ES-I3 (cell line): Measurements from ENCODE around the gene GRWD1.
A peak's percentile ranks its signal among the peaks of the same experiment; 100 is the strongest.

Experiments used
- H3K36me3 ChIP-seq: 2 replicates; pipeline ENCODE4 v1.6.1; 2013; ENCODE audit warnings: mild to moderate bottlenecking, low read length, control low read depth, moderate library complexity; ENCODE audit not compliant: insufficient read depth
- H3K4me1 ChIP-seq: 2 replicates; pipeline ENCODE4 v1.6.1; 2013; ENCODE audit warnings: mild to moderate bottlenecking, control low read depth, low read length; ENCODE audit not compliant: insufficient read depth
- H3K9ac ChIP-seq: 2 replicates; pipeline ENCODE4 v1.6.1; 2013; ENCODE audit warnings: low read depth, mild to moderate bottlenecking, low read length, moderate library complexity
- H3K9me3 ChIP-seq: 2 replicates; pipeline ENCODE4 v1.6.1; 2013; ENCODE audit warnings: mild to moderate bottlenecking, low read length, moderate library complexity; ENCODE audit not compliant: control insufficient read depth, insufficient read depth

The GRWD1 gene

GRCh38 chr19:48475369-48476068 is 29.7 kb downstream of the GRWD1 start:
- Histone ChIP-seq H3K36me3 (peaks cover 24% of the 10 kb centered on the region), H3K4me1 (no peaks in the 10 kb centered on the region), H3K9me3 (no peaks in the 10 kb centered on the region), H3K9ac (no peak overlapping the region)

DNA sequence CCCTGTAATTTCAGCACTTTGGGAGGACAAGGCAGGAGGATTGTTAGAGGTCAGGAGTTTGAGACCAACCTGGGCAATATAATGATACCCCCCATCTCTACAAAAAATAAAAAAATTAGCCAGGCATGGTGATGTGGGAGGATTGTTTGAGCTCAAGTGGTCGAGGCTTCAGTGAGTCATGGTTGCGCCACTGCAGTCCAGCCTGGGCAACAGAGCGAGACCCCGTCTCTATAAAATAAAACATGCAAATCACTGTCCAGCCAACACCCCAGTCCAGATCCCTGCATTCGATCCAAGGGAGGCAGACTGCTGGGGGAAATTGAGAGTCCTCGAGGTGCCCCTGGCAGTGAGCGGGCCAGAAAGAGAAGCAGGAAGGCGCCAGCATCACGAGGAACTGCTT is 30.4 kb downstream of the GRWD1 start:
- Histone ChIP-seq H3K4me1 (no peaks in the 10 kb centered on the region), H3K9ac (no peak overlapping the region), H3K9me3 (no peaks in the 10 kb centered on the region), H3K36me3 (peaks cover 18% of the 10 kb centered on the region)

- H3K36me3 ChIP-seq: peaks cover 13% of the 10 kb centered on the region
- H3K9me3 ChIP-seq: no peaks in the 10 kb centered on the region
- H3K4me1 ChIP-seq: no peaks in the 10 kb centered on the region
- H3K9ac ChIP-seq: no peak overlapping the region
Observed at GRCh38 chr19:48477067-48477685, 31.4 kb downstream of the GRWD1 start.

- peaks cover 9% of the 10 kb centered on the region for H3K36me3 ChIP-seq
- no peaks in the 10 kb centered on the region for H3K4me1 ChIP-seq
- no peaks in the 10 kb centered on the region for H3K9me3 ChIP-seq
- no peak overlapping the region for H3K9ac ChIP-seq
Observed at GRCh38 chr19:48477698-48478338, 32.0 kb downstream of the GRWD1 start.

DNA sequence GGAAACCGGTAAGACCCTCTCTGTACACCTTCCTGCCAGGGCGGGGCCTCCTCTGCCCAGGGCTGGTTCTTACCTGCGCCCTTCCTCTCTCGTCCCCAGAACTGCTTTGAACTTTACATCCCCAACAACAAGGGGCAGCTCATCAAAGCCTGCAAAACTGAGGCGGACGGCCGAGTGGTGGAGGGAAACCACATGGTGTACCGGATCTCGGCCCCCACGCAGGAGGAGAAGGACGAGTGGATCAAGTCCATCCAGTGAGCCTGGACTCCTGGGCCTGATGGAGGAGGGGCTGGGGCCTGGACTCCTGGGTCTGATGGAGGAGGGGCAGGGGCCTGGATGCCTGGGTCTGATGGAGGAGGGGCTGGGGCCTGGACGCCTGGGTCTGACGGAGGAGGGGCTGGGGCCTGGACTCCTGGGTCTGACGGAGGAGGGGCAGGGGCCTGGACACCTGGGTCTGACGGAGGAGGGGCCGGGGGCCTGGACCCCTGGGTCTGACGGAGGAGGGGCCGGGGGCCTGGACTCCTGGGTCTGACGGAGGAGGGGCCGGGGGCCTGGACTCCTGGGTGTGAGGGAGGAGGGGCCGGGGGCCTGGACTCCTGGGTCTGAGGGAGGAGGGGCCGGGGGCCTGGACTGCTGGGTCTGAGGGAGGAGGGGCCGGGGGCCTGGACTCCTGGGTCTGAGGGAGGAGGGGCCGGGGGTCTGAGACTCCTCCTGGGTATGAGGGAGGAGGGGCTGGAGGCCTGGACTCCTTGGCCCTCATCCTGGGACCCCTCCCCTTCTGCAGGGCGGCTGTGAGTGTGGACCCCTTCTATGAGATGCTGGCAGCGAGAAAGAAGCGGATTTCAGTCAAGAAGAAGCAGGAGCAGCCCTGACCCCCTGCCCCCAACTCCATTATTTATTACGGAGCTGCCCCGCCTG is 32.8 kb downstream of the GRWD1 start:
- H3K4me1 ChIP-seq: no peaks in the 10 kb centered on the region
- H3K9me3 ChIP-seq: no peaks in the 10 kb centered on the region
- no peak overlapping the region for H3K9ac ChIP-seq
- peaks cover 8% of the 10 kb centered on the region for H3K36me3 ChIP-seq

DNA sequence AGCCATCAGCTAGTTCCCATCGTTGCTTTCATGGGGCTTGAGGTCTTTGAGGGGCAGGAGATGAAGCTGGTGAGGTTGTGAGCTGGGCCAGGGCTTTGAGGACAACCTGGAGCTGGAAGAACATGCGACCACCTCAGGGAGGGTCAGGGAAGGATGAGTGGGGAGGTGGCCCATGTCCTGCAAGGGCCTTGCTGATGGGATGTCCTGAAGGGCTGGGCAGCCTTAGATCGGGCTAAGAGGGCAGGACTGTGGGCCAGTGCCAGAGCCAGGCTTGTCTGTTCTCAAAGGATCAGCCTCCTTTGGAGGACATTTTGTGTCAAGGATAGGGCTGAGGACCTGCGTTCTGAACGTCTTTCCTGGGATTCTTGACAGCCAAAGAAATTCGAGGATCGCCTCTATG is 33.9 kb downstream of the GRWD1 start:
- Histone ChIP-seq H3K4me1 (no peaks in the 10 kb centered on the region), H3K9me3 (no peaks in the 10 kb centered on the region), H3K9ac (no peak overlapping the region), H3K36me3 (peaks cover 8% of the 10 kb centered on the region)

GRCh38 chr19:48480183-48480557 is 34.4 kb downstream of the GRWD1 start:
- Histone ChIP-seq H3K4me1 (no peaks in the 10 kb centered on the region), H3K36me3 (peaks cover 8% of the 10 kb centered on the region), H3K9me3 (no peaks in the 10 kb centered on the region), H3K9ac (peak overlapping the region; percentile 52; the same call in 1 of the 2 replicates)

DNA sequence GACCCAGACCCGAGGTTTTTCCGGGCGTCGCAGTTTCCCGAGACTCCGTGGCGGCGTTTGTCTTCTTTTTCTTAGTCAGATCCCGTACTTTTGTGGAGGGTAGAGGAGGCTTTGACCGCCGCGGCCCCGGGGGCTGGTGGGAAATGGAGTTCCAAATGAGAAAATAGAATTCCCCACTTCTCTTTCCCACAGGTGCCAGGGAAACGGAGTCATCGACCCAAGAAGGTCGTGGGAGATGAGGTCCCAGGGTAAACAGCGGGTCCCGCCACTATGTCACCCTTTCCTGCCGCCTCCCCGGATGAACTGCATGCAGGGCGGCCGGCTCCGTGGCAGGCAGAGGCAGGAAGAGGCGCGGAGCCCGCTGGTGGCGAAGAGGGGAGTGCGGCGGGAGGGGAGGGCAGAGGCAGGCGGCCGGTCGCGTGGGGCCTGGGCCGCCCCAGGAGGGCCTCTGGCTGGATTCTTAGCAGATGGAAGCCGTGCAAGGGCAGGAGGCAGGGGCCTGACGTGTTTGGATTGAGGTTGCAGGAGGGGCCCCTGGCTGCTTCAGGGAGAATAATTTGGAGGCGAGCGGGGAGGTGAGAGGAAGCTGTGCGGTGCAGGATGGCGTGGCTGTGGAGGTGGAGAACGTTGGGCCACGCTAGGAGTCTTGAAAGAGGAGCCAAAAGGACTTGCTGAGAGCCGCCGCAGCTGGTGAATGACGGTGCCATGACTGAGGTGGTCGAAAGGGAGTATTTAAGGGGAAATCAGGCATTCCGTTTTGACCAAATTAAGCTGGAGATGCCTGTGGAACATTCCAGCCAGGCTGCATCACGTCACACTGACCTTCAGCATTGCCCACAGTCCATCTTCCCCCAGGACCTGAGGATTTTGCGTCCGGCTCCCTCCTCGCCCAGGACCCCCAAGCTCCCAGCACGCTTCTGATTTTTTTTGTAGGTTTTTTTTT is 35.0 kb downstream of the GRWD1 start:
- Histone ChIP-seq H3K36me3 (peaks cover 3% of the 10 kb centered on the region), H3K9me3 (no peaks in the 10 kb centered on the region), H3K4me1 (no peaks in the 10 kb centered on the region), H3K9ac (peak overlapping the region; percentile 52; the same call in 1 of the 2 replicates)

- Histone ChIP-seq H3K9ac (no peak overlapping the region), H3K36me3 (no peaks in the 10 kb centered on the region; the same call in none of the 2 replicates), H3K4me1 (no peaks in the 10 kb centered on the region), H3K9me3 (no peaks in the 10 kb centered on the region)
Observed at GRCh38 chr19:48481846-48482639, 36.3 kb downstream of the GRWD1 start.

- Histone ChIP-seq H3K9me3 (no peaks in the 10 kb centered on the region), H3K4me1 (no peaks in the 10 kb centered on the region), H3K9ac (no peak overlapping the region), H3K36me3 (peaks cover 2% of the 10 kb centered on the region; the same call in 1 of the 2 replicates)
Observed at GRCh38 chr19:48483301-48483700, 37.5 kb downstream of the GRWD1 start.

DNA sequence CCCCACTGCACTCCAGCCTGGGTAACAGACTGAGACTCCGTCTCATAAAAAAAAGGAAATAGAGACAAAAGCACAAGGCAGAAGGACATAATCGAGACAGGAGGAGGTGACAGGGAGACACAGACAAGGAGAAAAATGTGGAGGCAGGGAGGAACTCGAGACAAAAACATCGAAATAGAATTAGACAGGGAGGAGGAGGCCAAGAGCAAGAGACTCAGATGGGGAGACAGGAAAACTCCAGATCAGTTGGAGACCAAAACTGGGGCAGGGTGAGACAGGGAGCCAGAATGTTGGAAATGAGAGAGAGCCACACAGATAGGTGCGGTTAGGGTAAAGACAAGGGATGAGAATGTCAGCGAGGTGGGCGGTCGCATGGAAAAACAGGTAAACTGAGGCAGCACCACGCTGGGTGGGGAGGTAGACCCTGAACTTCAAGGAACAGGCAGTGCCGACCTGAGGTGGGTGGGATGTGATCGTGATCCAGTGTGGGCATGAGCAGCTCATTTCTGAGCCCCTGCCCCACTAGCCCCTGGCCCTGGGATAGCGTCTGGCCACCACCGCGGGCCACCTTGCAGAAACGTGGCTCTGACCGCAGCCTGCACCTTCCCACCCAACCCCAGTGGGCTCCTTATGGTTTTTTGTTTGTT is 38.6 kb downstream of the GRWD1 start:
- Histone ChIP-seq H3K9me3 (no peaks in the 10 kb centered on the region), H3K36me3 (peaks cover 2% of the 10 kb centered on the region; the same call in 1 of the 2 replicates), H3K4me1 (no peaks in the 10 kb centered on the region), H3K9ac (no peak overlapping the region)

GRCh38 chr19:48484931-48485612 is 39.3 kb downstream of the GRWD1 start:
- Histone ChIP-seq H3K4me1 (no peaks in the 10 kb centered on the region), H3K36me3 (peaks cover 2% of the 10 kb centered on the region; the same call in 1 of the 2 replicates), H3K9me3 (no peaks in the 10 kb centered on the region), H3K9ac (no peak overlapping the region)
